Measurements from ENCODE around the gene POC1A.

DNA sequence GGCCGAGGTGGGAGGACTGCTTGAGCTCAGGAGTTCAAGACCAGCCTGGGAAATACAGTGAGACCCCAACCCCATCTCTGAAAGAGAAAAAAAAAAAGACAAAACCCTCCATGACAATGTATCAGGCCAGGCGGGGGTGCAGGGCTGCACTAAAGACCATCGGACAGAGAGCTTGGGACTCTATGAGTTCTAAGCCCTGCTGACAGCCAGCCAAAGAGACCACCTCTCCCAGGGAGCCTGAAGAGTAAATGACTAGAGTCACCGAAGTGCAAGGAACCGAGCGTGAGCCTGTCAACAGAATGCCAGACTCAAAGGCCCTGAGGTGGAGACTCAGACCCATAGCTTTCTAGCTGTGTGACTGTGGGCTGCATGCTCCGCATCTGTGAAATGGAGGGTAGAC is 12.5 kb downstream of the POC1A start:
- no peak for TF ChIP-seq POLR2A (IDR thresholded peaks at IDR 0.05; ENCODE audit: low read depth, low read length)
- TF ChIP-seq, protein P1, sequence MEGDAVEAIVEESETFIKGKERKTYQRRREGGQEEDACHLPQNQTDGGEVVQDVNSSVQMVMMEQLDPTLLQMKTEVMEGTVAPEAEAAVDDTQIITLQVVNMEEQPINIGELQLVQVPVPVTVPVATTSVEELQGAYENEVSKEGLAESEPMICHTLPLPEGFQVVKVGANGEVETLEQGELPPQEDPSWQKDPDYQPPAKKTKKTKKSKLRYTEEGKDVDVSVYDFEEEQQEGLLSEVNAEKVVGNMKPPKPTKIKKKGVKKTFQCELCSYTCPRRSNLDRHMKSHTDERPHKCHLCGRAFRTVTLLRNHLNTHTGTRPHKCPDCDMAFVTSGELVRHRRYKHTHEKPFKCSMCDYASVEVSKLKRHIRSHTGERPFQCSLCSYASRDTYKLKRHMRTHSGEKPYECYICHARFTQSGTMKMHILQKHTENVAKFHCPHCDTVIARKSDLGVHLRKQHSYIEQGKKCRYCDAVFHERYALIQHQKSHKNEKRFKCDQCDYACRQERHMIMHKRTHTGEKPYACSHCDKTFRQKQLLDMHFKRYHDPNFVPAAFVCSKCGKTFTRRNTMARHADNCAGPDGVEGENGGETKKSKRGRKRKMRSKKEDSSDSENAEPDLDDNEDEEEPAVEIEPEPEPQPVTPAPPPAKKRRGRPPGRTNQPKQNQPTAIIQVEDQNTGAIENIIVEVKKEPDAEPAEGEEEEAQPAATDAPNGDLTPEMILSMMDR (IDR thresholded peaks at IDR 0.05; ENCODE audit: extremely low read depth in 1 of 2, insufficient read depth in 1 of 2, low read depth in 1 of 2, low read length in 2 of 2) = no peak
- no peak for TF ChIP-seq POLR2AphosphoS5 (IDR thresholded peaks at IDR 0.05; ENCODE audit: insufficient read depth, low read depth, low read length)
- no peak for TF ChIP-seq FOS (IDR thresholded peaks at IDR 0.05; ENCODE audit: borderline replicate concordance, insufficient read depth, low read length)
- TF ChIP-seq JUN (IDR thresholded peaks at IDR 0.05; ENCODE audit: borderline replicate concordance, insufficient read depth, insufficient read length, low read depth) = no peak
- TF ChIP-seq EZH2 (IDR thresholded peaks at IDR 0.05; ENCODE audit: borderline replicate concordance, low read depth, low read length, severe bottlenecking) = no peak
- TF ChIP-seq, protein P2, sequence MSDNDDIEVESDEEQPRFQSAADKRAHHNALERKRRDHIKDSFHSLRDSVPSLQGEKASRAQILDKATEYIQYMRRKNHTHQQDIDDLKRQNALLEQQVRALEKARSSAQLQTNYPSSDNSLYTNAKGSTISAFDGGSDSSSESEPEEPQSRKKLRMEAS (IDR thresholded peaks at IDR 0.05; ENCODE audit: insufficient read depth, insufficient read length) = no peak
- no peak for TF ChIP-seq MYC (IDR thresholded peaks at IDR 0.05; ENCODE audit: low read depth, low read length)

Data from endothelial cell of umbilical vein (primary cell).